ENCODE measurements around the gene LAIR1.
"Not testable (repeated sequence)": the region's sequence is repeated elsewhere in the genome, so short reads cannot be mapped to it uniquely, and the experiment has no call there.

The LAIR1 gene

DNA sequence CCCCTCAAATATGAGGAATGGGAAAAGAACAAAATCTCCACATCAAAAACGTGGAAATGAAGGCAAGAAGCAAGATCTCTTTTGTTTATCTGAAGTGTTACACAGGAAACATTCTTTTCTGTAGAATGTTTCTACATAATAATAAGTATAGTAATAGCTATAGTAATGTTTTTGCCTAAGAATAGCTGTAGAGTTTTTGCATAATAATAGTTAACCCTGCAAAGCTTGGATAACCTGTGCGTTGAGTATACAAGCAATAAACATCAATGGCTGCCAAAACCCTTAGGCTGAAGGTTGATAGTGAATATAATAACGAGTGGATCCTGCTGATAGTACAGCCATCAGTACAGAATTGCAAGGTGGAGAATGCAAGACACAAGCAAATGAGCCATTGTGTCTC is 40.7 kb downstream of the LAIR1 start:
- Histone ChIP-seq H3K4ac (ENCODE audit: low read depth, low read length) (no peak overlapping the region), H3K27me3 (ENCODE audit: insufficient read depth, low read length) (no peaks in the 10 kb centered on the region), H3K4me3 (ENCODE audit: low read depth, low read length) (no peak overlapping the region), H3K23ac (ENCODE audit: low read length) (no peak overlapping the region), H3K4me1 (ENCODE audit: control insufficient read depth in 1 of 2, insufficient read depth in 2 of 2, low read length in 2 of 2) (no peaks in the 10 kb centered on the region), H4K91ac (ENCODE audit: low read depth, low read length) (no peak overlapping the region), H2BK5ac (ENCODE audit: low read depth, low read length, poor library complexity) (no peak overlapping the region), H3K79me1 (ENCODE audit: low read length) (no peaks in the 10 kb centered on the region), H2AK5ac (ENCODE audit: low read length) (no peak overlapping the region), H3K79me2 (ENCODE audit: control insufficient read depth, insufficient read depth, low read length, poor library complexity) (no peaks in the 10 kb centered on the region), H3K9me3 (ENCODE audit: insufficient read depth, low read depth, low read length) (peaks cover 6% of the 10 kb centered on the region), H4K8ac (ENCODE audit: low read depth, low read length) (no peak overlapping the region), H3K18ac (ENCODE audit: low read length) (no peak overlapping the region), H2BK120ac (ENCODE audit: insufficient read depth, low read length, poor library complexity) (no peak overlapping the region), H3K9ac (ENCODE audit: low read length) (no peak overlapping the region), H3K36me3 (ENCODE audit: control insufficient read depth in 1 of 2, insufficient read depth in 2 of 2, low read length in 2 of 2) (no peaks in the 10 kb centered on the region), H4K12ac (ENCODE audit: low read depth, low read length) (no peak overlapping the region), H2AFZ (ENCODE audit: insufficient read depth, low read length, poor library complexity) (no peak overlapping the region), H3K14ac (ENCODE audit: low read length) (no peak overlapping the region), H3K27ac (ENCODE audit: low read depth, low read length) (no peak overlapping the region), H2BK12ac (ENCODE audit: low read length) (no peak overlapping the region), H3K4me2 (ENCODE audit: low read length) (no peak overlapping the region)
- WGBS (ENCODE audit: extremely low coverage, insufficient coverage, insufficient read length): no CpG with 5 or more reads among the region's 3 CpGs
- DNase-seq: no peak

DNA sequence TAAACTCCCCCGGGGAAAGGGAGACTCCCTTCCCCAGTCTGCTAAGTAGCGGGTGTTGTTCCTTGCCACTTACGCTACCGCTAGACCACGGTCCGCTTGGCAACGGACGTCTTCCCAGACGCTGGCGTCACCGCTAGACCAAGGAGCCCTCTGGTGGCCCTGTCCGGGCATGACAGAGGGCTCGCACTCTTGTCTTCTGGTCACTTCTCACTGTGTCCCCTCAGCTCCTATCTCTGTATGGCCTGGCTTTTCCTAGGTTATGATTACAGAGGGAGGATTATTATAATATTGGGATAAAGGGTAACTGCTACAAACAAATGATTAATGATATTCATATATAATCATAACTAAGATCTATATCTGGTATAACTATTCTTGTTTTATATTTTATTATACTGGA is 41.8 kb downstream of the LAIR1 start:
- not testable (repeated sequence) for H3K4me3 ChIP-seq (ENCODE audit: low read depth, low read length); H3K79me2 ChIP-seq (ENCODE audit: control insufficient read depth, insufficient read depth, low read length, poor library complexity)
- no CpG with 5 or more reads among the region's 13 CpGs for WGBS (ENCODE audit: extremely low coverage, insufficient coverage, insufficient read length)

GRCh38 chr19:54322295-54322694 is 42.4 kb downstream of the LAIR1 start:
- WGBS (ENCODE audit: extremely low coverage, insufficient coverage, insufficient read length): no CpG with 5 or more reads among the region's 13 CpGs
- H4K8ac ChIP-seq (ENCODE audit: low read depth, low read length): not testable (repeated sequence)

More for the DNA sequence above, 41.8 kb downstream of the LAIR1 start:
- H3K9me3 ChIP-seq (ENCODE audit: insufficient read depth, low read depth, low read length); H3K23ac ChIP-seq (ENCODE audit: low read length); H3K9ac ChIP-seq (ENCODE audit: low read length); H4K91ac ChIP-seq (ENCODE audit: low read depth, low read length); DNase-seq; H2BK120ac ChIP-seq (ENCODE audit: insufficient read depth, low read length, poor library complexity); H3K36me3 ChIP-seq (ENCODE audit: control insufficient read depth in 1 of 2, insufficient read depth in 2 of 2, low read length in 2 of 2); H2AK5ac ChIP-seq (ENCODE audit: low read length); H3K4ac ChIP-seq (ENCODE audit: low read depth, low read length); H3K4me2 ChIP-seq (ENCODE audit: low read length); H3K4me1 ChIP-seq (ENCODE audit: control insufficient read depth in 1 of 2, insufficient read depth in 2 of 2, low read length in 2 of 2); H4K12ac ChIP-seq (ENCODE audit: low read depth, low read length); H3K79me1 ChIP-seq (ENCODE audit: low read length); H2AFZ ChIP-seq (ENCODE audit: insufficient read depth, low read length, poor library complexity); H2BK12ac ChIP-seq (ENCODE audit: low read length); H3K18ac ChIP-seq (ENCODE audit: low read length); H2BK5ac ChIP-seq (ENCODE audit: low read depth, low read length, poor library complexity); H3K14ac ChIP-seq (ENCODE audit: low read length); H3K27me3 ChIP-seq (ENCODE audit: insufficient read depth, low read length); H3K27ac ChIP-seq (ENCODE audit: low read depth, low read length); H4K8ac ChIP-seq (ENCODE audit: low read depth, low read length): not testable (repeated sequence)

GRCh38 chr19:54319892-54320670 is 44.6 kb downstream of the LAIR1 start:
- no peak overlapping the region for H3K4me3 ChIP-seq (ENCODE audit: low read depth, low read length)
- H2BK120ac ChIP-seq (ENCODE audit: insufficient read depth, low read length, poor library complexity): no peak overlapping the region
- H3K4me1 ChIP-seq (ENCODE audit: control insufficient read depth in 1 of 2, insufficient read depth in 2 of 2, low read length in 2 of 2): no peaks in the 10 kb centered on the region
- no peak overlapping the region for H3K9ac ChIP-seq (ENCODE audit: low read length)
- WGBS (ENCODE audit: extremely low coverage, insufficient coverage, insufficient read length): no CpG with 5 or more reads among the region's 14 CpGs
- H3K79me2 ChIP-seq (ENCODE audit: control insufficient read depth, insufficient read depth, low read length, poor library complexity): no peaks in the 10 kb centered on the region
- no peaks in the 10 kb centered on the region for H3K79me1 ChIP-seq (ENCODE audit: low read length)
- H4K12ac ChIP-seq (ENCODE audit: low read depth, low read length): no peak overlapping the region
- no peaks in the 10 kb centered on the region for H3K27me3 ChIP-seq (ENCODE audit: insufficient read depth, low read length)
- H3K27ac ChIP-seq (ENCODE audit: low read depth, low read length): no peak overlapping the region
- H2BK5ac ChIP-seq (ENCODE audit: low read depth, low read length, poor library complexity): no peak overlapping the region
- H2AK5ac ChIP-seq (ENCODE audit: low read length): no peak overlapping the region
- no peak for DNase-seq
- no peak overlapping the region for H3K18ac ChIP-seq (ENCODE audit: low read length)
- H2BK12ac ChIP-seq (ENCODE audit: low read length): no peak overlapping the region
- H3K9me3 ChIP-seq (ENCODE audit: insufficient read depth, low read depth, low read length): peaks cover 16% of the 10 kb centered on the region
- no peak overlapping the region for H3K23ac ChIP-seq (ENCODE audit: low read length)
- no peaks in the 10 kb centered on the region for H3K36me3 ChIP-seq (ENCODE audit: control insufficient read depth in 1 of 2, insufficient read depth in 2 of 2, low read length in 2 of 2)
- H3K4ac ChIP-seq (ENCODE audit: low read depth, low read length): no peak overlapping the region
- no peak overlapping the region for H4K8ac ChIP-seq (ENCODE audit: low read depth, low read length)
- no peak overlapping the region for H2AFZ ChIP-seq (ENCODE audit: insufficient read depth, low read length, poor library complexity)
- no peak overlapping the region for H3K4me2 ChIP-seq (ENCODE audit: low read length)
- H4K91ac ChIP-seq (ENCODE audit: low read depth, low read length): no peak overlapping the region
- H3K14ac ChIP-seq (ENCODE audit: low read length): no peak overlapping the region

More at GRCh38 chr19:54322295-54322694, 42.4 kb downstream of the LAIR1 start:
- H3K27ac ChIP-seq (ENCODE audit: low read depth, low read length); H2BK5ac ChIP-seq (ENCODE audit: low read depth, low read length, poor library complexity); DNase-seq; H3K9ac ChIP-seq (ENCODE audit: low read length); H4K91ac ChIP-seq (ENCODE audit: low read depth, low read length); H2BK12ac ChIP-seq (ENCODE audit: low read length); H3K9me3 ChIP-seq (ENCODE audit: insufficient read depth, low read depth, low read length); H3K4ac ChIP-seq (ENCODE audit: low read depth, low read length); H2AK5ac ChIP-seq (ENCODE audit: low read length); H3K36me3 ChIP-seq (ENCODE audit: control insufficient read depth in 1 of 2, insufficient read depth in 2 of 2, low read length in 2 of 2); H3K27me3 ChIP-seq (ENCODE audit: insufficient read depth, low read length); H3K4me3 ChIP-seq (ENCODE audit: low read depth, low read length); H3K18ac ChIP-seq (ENCODE audit: low read length); H3K4me1 ChIP-seq (ENCODE audit: control insufficient read depth in 1 of 2, insufficient read depth in 2 of 2, low read length in 2 of 2); H3K79me1 ChIP-seq (ENCODE audit: low read length); H3K79me2 ChIP-seq (ENCODE audit: control insufficient read depth, insufficient read depth, low read length, poor library complexity); H4K12ac ChIP-seq (ENCODE audit: low read depth, low read length); H2AFZ ChIP-seq (ENCODE audit: insufficient read depth, low read length, poor library complexity); H3K23ac ChIP-seq (ENCODE audit: low read length); H2BK120ac ChIP-seq (ENCODE audit: insufficient read depth, low read length, poor library complexity); H3K14ac ChIP-seq (ENCODE audit: low read length); H3K4me2 ChIP-seq (ENCODE audit: low read length): not testable (repeated sequence)
